GM18508 (cell line): ENCODE data around the gene SMIM32.

Source experiments
- ATAC-seq: cut with Tn5 transposase; IDR thresholded peaks from one replicate; pipeline ENCODE4 v1.9.1; 2021; ENCODE audit warnings: moderate number of reproducible peaks; ENCODE audit not compliant: insufficient read depth, unreplicated experiment

Gene SMIM32

GRCh38 chr5:136143312-136143711 lies 49.6 kb downstream of the SMIM32 start:
- no peak for ATAC-seq

- peak; percentile 82 for ATAC-seq
These were observed 51.4 kb downstream of the SMIM32 start for GRCh38 chr5:136141561-136141960.
